ENCODE data around the gene MGAT4A.

The MGAT4A gene

GRCh38 chr2:98674233-98674964 is 56.5 kb downstream of the MGAT4A start:
- H3K9me3 ChIP-seq (ENCODE audit: insufficient read depth, low read depth, low read length) = 0 out of 2 replicates have a peak, but pooled peaks cover 4% of the 10 kb centered on the region
- H3K27me3 ChIP-seq (ENCODE audit: insufficient read depth, low read length, poor library complexity, severe bottlenecking) = no peaks in the 10 kb centered on the region
- 0 out of 2 replicates have a peak, but pooled peaks cover under 1% of the 10 kb centered on the region for H3K79me2 ChIP-seq (ENCODE audit: insufficient read depth, low read length)
- H3K9ac ChIP-seq (ENCODE audit: low read depth, low read length, poor library complexity, severe bottlenecking) = no peak overlapping the region
- H3K4me2 ChIP-seq (ENCODE audit: low read depth, low read length, poor library complexity, severe bottlenecking) = no peak overlapping the region
- no peaks in the 10 kb centered on the region for H3K4me1 ChIP-seq (ENCODE audit: insufficient read depth, low read length, poor library complexity, severe bottlenecking)
- H2AFZ ChIP-seq (ENCODE audit: low read length) = no peak overlapping the region
- H3K4me3 ChIP-seq (ENCODE audit: low read length, poor library complexity, severe bottlenecking) = no peak overlapping the region
- TF ChIP-seq CTCF (conservative IDR thresholded peaks at IDR 0.05; ENCODE audit: low read length) = no peak
- TF ChIP-seq EZH2phosphoT487 (IDR thresholded peaks at IDR 0.05; ENCODE audit: borderline replicate concordance) = no peak
- H3K9me2 ChIP-seq (replicated peaks; ENCODE audit: low read depth, low read length) = no peaks in the 10 kb centered on the region
- H3F3A ChIP-seq (ENCODE audit: low read depth) = no peaks in the 10 kb centered on the region
- H3K36me3 ChIP-seq (ENCODE audit: insufficient read depth, low read length) = peaks cover 28% of the 10 kb centered on the region
- H4K20me1 ChIP-seq (ENCODE audit: insufficient read depth, low read length, poor library complexity, severe bottlenecking) = no peaks in the 10 kb centered on the region

GRCh38 chr2:98669675-98670074 is 61.3 kb downstream of the MGAT4A start:
- Histone ChIP-seq H3K27me3 (ENCODE audit: insufficient read depth, low read length, poor library complexity, severe bottlenecking) (no peaks in the 10 kb centered on the region), H4K20me1 (ENCODE audit: insufficient read depth, low read length, poor library complexity, severe bottlenecking) (no peaks in the 10 kb centered on the region)

GRCh38 chr2:98665677-98666076 is 65.3 kb downstream of the MGAT4A start:
- TF ChIP-seq CTCF (conservative IDR thresholded peaks at IDR 0.05; ENCODE audit: low read length) (no peak), EZH2phosphoT487 (IDR thresholded peaks at IDR 0.05; ENCODE audit: borderline replicate concordance) (no peak)
- H3K27me3 ChIP-seq (ENCODE audit: insufficient read depth, low read length, poor library complexity, severe bottlenecking) = no peaks in the 10 kb centered on the region
- no peak overlapping the region for H2AFZ ChIP-seq (ENCODE audit: low read length)
- H3K9ac ChIP-seq (ENCODE audit: low read depth, low read length, poor library complexity, severe bottlenecking) = no peak overlapping the region
- H3K9me2 ChIP-seq (replicated peaks; ENCODE audit: low read depth, low read length) = no peaks in the 10 kb centered on the region
- no peak overlapping the region for H3K4me2 ChIP-seq (ENCODE audit: low read depth, low read length, poor library complexity, severe bottlenecking)
- 0 out of 2 replicates have a peak, but pooled peaks cover under 1% of the 10 kb centered on the region for H3K9me3 ChIP-seq (ENCODE audit: insufficient read depth, low read depth, low read length)
- H3F3A ChIP-seq (ENCODE audit: low read depth) = no peaks in the 10 kb centered on the region
- no peaks in the 10 kb centered on the region for H4K20me1 ChIP-seq (ENCODE audit: insufficient read depth, low read length, poor library complexity, severe bottlenecking)
- H3K4me3 ChIP-seq (ENCODE audit: low read length, poor library complexity, severe bottlenecking) = no peak overlapping the region
- peaks cover 6% of the 10 kb centered on the region; the same call in 1 of the 2 replicates for H3K36me3 ChIP-seq (ENCODE audit: insufficient read depth, low read length)
- H3K79me2 ChIP-seq (ENCODE audit: insufficient read depth, low read length) = no peaks in the 10 kb centered on the region
- peaks cover 7% of the 10 kb centered on the region for H3K4me1 ChIP-seq (ENCODE audit: insufficient read depth, low read length, poor library complexity, severe bottlenecking)

More at GRCh38 chr2:98669675-98670074, 61.3 kb downstream of the MGAT4A start:
- TF ChIP-seq EZH2phosphoT487 (IDR thresholded peaks at IDR 0.05; ENCODE audit: borderline replicate concordance) = no peak
- TF ChIP-seq CTCF (conservative IDR thresholded peaks at IDR 0.05; ENCODE audit: low read length) = no peak
- H3K9me3 ChIP-seq (ENCODE audit: insufficient read depth, low read depth, low read length) = 0 out of 2 replicates have a peak, but pooled peaks cover 3% of the 10 kb centered on the region
- H2AFZ ChIP-seq (ENCODE audit: low read length) = no peak overlapping the region
- H3K4me2 ChIP-seq (ENCODE audit: low read depth, low read length, poor library complexity, severe bottlenecking) = no peak overlapping the region
- no peaks in the 10 kb centered on the region for H3K79me2 ChIP-seq (ENCODE audit: insufficient read depth, low read length)
- peaks cover 24% of the 10 kb centered on the region for H3K36me3 ChIP-seq (ENCODE audit: insufficient read depth, low read length)
- no peak overlapping the region for H3K4me3 ChIP-seq (ENCODE audit: low read length, poor library complexity, severe bottlenecking)
- no peaks in the 10 kb centered on the region for H3F3A ChIP-seq (ENCODE audit: low read depth)
- H3K9ac ChIP-seq (ENCODE audit: low read depth, low read length, poor library complexity, severe bottlenecking) = no peak overlapping the region
- no peaks in the 10 kb centered on the region for H3K4me1 ChIP-seq (ENCODE audit: insufficient read depth, low read length, poor library complexity, severe bottlenecking)
- no peaks in the 10 kb centered on the region for H3K9me2 ChIP-seq (replicated peaks; ENCODE audit: low read depth, low read length)

Measured in Loucy (cell line).